Suprapubic skin (tissue), 4 donors: ENCODE measurements around the gene BCL11B. TPM values are rescaled to one million over a fixed set of nuclear protein-coding genes. Genes with fewer than 3 reads are reported as not detected.

Source experiments
- DNase-seq, 2 donors: peaks; one replicate each; pipeline ENCODE4 v3.0.0-alpha.2; 2019; ENCODE audit warnings: low spot score in 2 of 2
- H3K27ac ChIP-seq: fragments of 200-600 bp; sonication (generic); one replicate; pipeline ENCODE4 v1.5.1; 2019
- H3K27me3 ChIP-seq: fragments of 200-600 bp; sonication (generic); one replicate; pipeline ENCODE4 v1.5.1; 2019
- H3K36me3 ChIP-seq: fragments of 200-600 bp; sonication (generic); one replicate; pipeline ENCODE4 v1.5.1; 2019
- H3K4me1 ChIP-seq: fragments of 200-600 bp; sonication (generic); one replicate; pipeline ENCODE4 v1.5.1; 2019
- H3K4me3 ChIP-seq: fragments of 200-600 bp; sonication (generic); one replicate; pipeline ENCODE4 v1.5.1; 2019; ENCODE audit warnings: mild to moderate bottlenecking
- H3K9me3 ChIP-seq: fragments of 200-600 bp; sonication (generic); one replicate; pipeline ENCODE4 v1.5.1; 2019
- EP300 ChIP-seq: sonication (generic); formaldehyde crosslinking; IDR thresholded peaks from one replicate; pipeline ENCODE4 v1.6.1; 2017; ENCODE audit warnings: antibody characterized with exemption
- POLR2A ChIP-seq, 2 donors: fragments of 450-650 bp; IDR thresholded peaks; one replicate each; pipeline ENCODE4 v1.6.1; 2017; ENCODE audit warnings: antibody characterized with exemption in 2 of 2, mild to moderate bottlenecking in 2 of 2, moderate library complexity in 2 of 2
- POLR2AphosphoS5 ChIP-seq, 3 donors: sonication (generic); formaldehyde crosslinking; IDR thresholded peaks; one replicate each; pipeline ENCODE4 v1.6.1; 2017; ENCODE audit warnings: antibody characterized with exemption in 3 of 3
- WGBS: methylation state at CpG from one replicate; pipeline ENCODE4 v1.1.5; 2018; 5-methylcytosine and 5-hydroxymethylcytosine counted together
- total RNA-seq, 4 donors: library from RNA; depleted of rRNA; stranded (reverse); fragments of >200 nt; gene quantifications; one replicate each; pipeline ENCODE4 v1.1.0, GENCODE V29; 2016
- TF ChIP-seq, protein P1 (sequence below), 2 donors: fragments of 200-600 bp in 1 of 2; fragments of 450-650 bp in 1 of 2; sonication (generic) in 1 of 2; IDR thresholded peaks; one replicate each; pipeline ENCODE4 v1.5.1; 2016 to 2019; ENCODE audit warnings: antibody characterized with exemption in 2 of 2, mild to moderate bottlenecking in 1 of 2, moderate library complexity in 1 of 2

The BCL11B gene
- total RNA-seq, 4 donors from 2014 or later: 35.9 to 53.8 (median 47.5) TPM

DNA sequence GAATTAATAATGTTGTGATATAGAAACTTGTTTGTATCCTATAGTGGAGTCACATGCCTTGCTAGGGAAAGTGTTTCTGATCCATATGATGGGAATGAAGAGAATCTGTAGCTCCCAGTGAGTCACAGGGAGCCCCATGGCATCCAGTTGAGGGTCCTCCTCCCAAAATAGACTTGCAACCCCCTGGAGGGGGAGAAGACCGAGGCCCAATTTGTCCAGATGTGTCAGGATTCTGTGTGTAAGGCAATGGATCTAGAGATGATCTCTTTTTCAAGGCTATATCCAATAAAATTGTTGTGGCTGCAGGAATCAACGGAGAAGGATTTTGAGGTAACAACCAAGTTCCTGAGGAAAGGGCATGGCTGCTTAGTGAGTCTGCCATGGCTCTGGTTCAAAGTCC is 121.8 kb downstream of the BCL11B start:
- peak in 1 of 2 donors; percentile 18 for DNase-seq
- no peaks in the 10 kb centered on the region for H3K9me3 ChIP-seq
- H3K4me3 ChIP-seq: no peak overlapping the region
- no peak overlapping the region for H3K27ac ChIP-seq
- peaks cover 6% of the 10 kb centered on the region for H3K27me3 ChIP-seq
- TF ChIP-seq, protein P1, sequence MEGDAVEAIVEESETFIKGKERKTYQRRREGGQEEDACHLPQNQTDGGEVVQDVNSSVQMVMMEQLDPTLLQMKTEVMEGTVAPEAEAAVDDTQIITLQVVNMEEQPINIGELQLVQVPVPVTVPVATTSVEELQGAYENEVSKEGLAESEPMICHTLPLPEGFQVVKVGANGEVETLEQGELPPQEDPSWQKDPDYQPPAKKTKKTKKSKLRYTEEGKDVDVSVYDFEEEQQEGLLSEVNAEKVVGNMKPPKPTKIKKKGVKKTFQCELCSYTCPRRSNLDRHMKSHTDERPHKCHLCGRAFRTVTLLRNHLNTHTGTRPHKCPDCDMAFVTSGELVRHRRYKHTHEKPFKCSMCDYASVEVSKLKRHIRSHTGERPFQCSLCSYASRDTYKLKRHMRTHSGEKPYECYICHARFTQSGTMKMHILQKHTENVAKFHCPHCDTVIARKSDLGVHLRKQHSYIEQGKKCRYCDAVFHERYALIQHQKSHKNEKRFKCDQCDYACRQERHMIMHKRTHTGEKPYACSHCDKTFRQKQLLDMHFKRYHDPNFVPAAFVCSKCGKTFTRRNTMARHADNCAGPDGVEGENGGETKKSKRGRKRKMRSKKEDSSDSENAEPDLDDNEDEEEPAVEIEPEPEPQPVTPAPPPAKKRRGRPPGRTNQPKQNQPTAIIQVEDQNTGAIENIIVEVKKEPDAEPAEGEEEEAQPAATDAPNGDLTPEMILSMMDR (IDR thresholded peaks at IDR 0.05): no peak
- no peak for TF ChIP-seq POLR2AphosphoS5 (IDR thresholded peaks at IDR 0.05)
- TF ChIP-seq POLR2A (IDR thresholded peaks at IDR 0.05): no peak
- no peak for TF ChIP-seq EP300
- H3K36me3 ChIP-seq: no peaks in the 10 kb centered on the region
- peaks cover 6% of the 10 kb centered on the region for H3K4me1 ChIP-seq
- 78% methylated on average over 2 of the region's 2 CpGs for WGBS

DNA sequence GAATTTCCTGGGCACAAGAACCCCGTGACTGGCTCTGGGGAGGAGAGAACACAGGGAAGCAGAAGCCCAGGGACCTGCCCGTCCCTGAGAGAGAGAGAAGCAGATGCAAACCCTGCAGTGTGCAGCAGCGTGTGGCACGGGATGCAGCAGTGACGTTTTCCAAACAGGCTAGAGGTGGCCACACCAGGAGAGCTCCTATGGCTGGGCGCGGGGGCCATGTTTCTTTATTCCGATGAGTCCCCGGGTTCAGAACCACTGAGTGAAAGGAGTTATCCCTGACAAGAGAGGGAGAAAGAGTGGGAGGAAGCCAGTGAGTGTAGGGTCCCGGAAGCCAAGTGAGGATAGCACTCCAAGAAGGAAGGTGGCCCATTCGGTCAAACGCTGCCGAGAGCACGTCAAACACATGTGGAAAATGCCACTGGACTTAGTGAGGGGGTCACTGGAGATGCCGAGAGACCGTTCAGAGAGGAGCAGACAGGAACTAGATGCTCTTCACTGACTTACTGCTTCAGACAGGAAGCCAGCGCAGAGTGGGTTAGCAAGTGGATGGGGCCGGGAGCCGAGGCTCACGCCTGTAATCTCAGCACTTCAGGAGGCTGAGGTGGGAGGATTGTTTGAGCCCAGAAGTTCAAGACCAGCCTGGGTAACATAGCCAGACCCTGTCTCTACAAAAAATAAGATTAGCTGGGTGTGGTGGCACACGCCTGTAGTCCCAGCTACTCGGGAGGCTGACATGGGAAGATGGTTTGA is 123.0 kb downstream of the BCL11B start:
- Histone ChIP-seq H3K9me3 (no peaks in the 10 kb centered on the region), H3K27me3 (peaks cover 6% of the 10 kb centered on the region), H3K4me1 (no peaks in the 10 kb centered on the region), H3K36me3 (no peaks in the 10 kb centered on the region), H3K27ac (no peak overlapping the region), H3K4me3 (no peak overlapping the region)
- 90% methylated on average over 22 of the region's 22 CpGs for WGBS
- TF ChIP-seq, protein P1 (IDR thresholded peaks at IDR 0.05): no peak
- TF ChIP-seq EP300 (no peak), POLR2AphosphoS5 (IDR thresholded peaks at IDR 0.05) (no peak), POLR2A (IDR thresholded peaks at IDR 0.05) (no peak)
- peak in 1 of 2 donors; percentile 75 for DNase-seq

DNA sequence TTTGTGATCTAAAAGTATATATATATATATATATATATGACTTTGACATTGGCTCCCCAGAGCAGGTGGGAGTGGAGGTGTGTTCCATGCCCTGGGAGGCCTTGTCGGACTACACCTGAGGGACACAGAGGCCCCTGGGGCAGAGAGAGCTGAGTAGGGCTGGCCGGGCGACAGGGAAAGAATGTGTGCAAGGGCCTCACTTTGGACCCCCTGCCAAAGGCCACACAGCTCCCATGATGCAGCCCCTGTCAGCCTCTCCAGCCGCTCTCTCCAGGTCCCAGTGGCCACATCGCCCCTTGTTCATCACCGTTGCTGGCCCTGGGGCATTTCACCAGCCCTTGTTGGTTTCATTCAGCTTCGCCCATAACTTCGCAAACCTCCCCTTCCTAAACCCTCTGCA is 123.9 kb downstream of the BCL11B start:
- Histone ChIP-seq H3K9me3 (no peaks in the 10 kb centered on the region), H3K4me1 (no peaks in the 10 kb centered on the region), H3K4me3 (no peak overlapping the region), H3K27me3 (peaks cover 6% of the 10 kb centered on the region), H3K27ac (no peak overlapping the region), H3K36me3 (no peaks in the 10 kb centered on the region)
- no peak for DNase-seq
- 91% methylated on average over 8 of the region's 8 CpGs for WGBS
- TF ChIP-seq EP300 (no peak), POLR2A (IDR thresholded peaks at IDR 0.05) (no peak), POLR2AphosphoS5 (IDR thresholded peaks at IDR 0.05) (no peak)

DNA sequence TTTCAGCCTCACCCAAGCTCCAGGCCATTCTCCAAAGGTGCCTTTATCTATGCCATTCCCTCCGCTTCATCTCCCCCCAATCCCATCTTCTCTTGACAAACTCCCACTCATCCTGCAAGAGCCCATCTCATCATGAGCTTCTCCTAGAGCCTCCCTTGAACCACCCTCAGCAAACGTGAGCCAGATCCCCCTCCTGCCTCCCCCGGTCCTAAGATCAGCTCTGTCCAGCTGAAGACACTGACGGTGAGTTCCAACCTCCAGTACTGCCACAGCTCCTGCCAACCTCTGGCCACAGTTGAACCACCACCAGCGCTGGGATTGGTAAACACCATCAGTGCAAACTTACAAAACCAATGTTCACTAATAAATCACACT is 124.6 kb downstream of the BCL11B start:
- H3K36me3 ChIP-seq: no peaks in the 10 kb centered on the region
- WGBS: 88% methylated on average over 5 of the region's 5 CpGs
- no peaks in the 10 kb centered on the region for H3K9me3 ChIP-seq
- no peak for TF ChIP-seq EP300
- no peak for TF ChIP-seq POLR2AphosphoS5 (IDR thresholded peaks at IDR 0.05)
- TF ChIP-seq, protein P1 (IDR thresholded peaks at IDR 0.05): no peak
- TF ChIP-seq POLR2A (IDR thresholded peaks at IDR 0.05): no peak
- no peak overlapping the region for H3K27ac ChIP-seq
- H3K4me1 ChIP-seq: no peaks in the 10 kb centered on the region
- no peak overlapping the region for H3K4me3 ChIP-seq
- peaks cover 6% of the 10 kb centered on the region for H3K27me3 ChIP-seq
- peak in 1 of 2 donors; percentile 69 for DNase-seq

DNA sequence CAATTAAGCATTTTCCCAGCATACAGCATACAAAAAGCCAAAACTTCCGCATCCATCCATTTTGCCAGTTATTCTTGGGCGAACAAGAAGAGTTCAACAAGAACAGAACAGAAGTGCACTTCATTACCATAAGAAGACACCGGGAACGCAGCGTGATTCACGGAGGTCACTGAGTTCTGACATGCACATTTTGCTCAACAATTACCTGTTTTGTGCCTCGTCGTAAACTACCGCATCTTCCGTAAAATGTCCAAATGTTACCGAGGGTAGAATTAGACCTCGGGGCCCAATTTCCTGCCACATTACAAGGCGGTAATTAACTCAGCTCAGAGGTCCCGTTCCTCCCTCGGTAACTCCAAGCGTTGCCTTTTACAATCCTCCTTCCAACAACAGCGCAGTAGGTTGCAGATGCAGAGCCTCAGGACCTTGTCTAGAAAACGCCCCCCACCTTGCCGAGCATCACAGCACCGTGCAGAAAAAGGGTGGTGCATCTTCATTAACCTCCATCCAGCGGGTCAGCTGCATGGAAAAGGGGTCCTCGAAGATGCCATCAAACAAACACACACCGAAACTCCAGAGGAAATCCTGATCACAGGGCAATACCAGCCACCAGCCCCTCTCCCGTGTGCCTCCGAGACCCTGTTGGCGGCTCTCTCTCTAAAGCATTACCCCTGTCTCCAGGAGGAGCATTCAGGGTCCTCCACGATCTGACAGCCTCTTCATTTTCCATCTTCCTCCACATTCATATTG is 125.2 kb downstream of the BCL11B start:
- Histone ChIP-seq H3K36me3 (no peaks in the 10 kb centered on the region), H3K9me3 (no peaks in the 10 kb centered on the region), H3K27ac (no peak overlapping the region), H3K27me3 (peaks cover 6% of the 10 kb centered on the region), H3K4me3 (no peak overlapping the region), H3K4me1 (no peaks in the 10 kb centered on the region)
- peak in 1 of 2 donors; percentile 40 for DNase-seq
- TF ChIP-seq POLR2A (IDR thresholded peaks at IDR 0.05): no peak
- no peak for TF ChIP-seq POLR2AphosphoS5 (IDR thresholded peaks at IDR 0.05)
- TF ChIP-seq, protein P1 (IDR thresholded peaks at IDR 0.05): no peak
- TF ChIP-seq EP300: no peak
- WGBS: 87% methylated on average over 27 of the region's 27 CpGs
